OCI-LY3 (cell line): ENCODE measurements around the gene TK1.

Experiments
- EZH2phosphoT487 ChIP-seq: fragments of 200-600 bp; shearing (Covaris generic); IDR thresholded peaks from 2 replicates; pipeline ENCODE4 v1.6.1; 2018; ENCODE audit warnings: antibody characterized with exemption, mixed run types, low read depth
- TF ChIP-seq, protein P1 (sequence below): fragments of 200-600, 300-600 bp; sonication (generic); IDR thresholded peaks from 2 replicates; pipeline ENCODE4 v1.5.1; 2014; ENCODE audit warnings: antibody characterized with exemption, low read length, low read depth

DNA sequence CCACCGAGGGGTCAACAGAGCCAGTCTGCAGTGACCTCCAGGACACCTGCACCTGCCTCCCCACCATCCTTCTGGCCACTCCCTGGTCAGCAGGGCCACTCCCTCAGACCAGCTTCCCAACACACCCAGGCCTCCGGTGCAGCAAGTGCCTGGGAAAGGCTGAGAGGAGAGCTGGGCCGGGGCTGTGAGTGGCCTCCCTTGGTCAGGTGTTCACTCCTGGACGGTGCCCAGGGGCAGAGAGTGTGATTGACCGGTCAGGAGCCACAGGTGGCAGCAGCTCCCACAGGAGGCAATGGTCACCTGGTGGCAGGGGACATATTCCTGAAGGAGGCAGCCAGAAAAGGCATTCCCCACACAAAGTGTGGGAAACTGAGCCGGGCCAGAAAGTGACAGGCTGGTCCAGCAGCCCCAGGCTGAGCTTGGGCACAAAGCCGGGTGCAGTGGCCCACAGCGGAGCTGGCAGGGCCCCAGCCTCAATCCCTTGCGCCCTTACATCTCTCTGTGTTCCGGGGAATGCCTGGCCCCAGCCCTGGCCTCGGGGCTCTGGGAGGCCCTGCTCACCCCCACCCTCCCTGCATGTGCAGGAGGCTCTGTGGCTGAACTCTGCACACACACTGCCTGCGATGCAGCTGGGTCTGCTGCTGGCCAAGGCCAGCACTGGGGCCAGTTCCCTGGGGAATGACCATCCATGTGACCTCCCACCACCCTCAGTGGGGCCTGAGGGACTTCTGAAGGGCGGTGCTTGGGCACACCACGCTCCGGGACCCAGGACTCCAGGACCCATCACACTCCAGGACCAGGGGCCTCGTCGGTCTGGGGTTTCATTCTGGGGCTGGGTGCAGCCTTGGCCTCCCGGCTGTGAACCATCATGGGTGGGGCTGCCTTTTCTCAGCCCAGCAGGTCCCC, 41.9 kb downstream of the TK1 start:
- TF ChIP-seq, protein P1, sequence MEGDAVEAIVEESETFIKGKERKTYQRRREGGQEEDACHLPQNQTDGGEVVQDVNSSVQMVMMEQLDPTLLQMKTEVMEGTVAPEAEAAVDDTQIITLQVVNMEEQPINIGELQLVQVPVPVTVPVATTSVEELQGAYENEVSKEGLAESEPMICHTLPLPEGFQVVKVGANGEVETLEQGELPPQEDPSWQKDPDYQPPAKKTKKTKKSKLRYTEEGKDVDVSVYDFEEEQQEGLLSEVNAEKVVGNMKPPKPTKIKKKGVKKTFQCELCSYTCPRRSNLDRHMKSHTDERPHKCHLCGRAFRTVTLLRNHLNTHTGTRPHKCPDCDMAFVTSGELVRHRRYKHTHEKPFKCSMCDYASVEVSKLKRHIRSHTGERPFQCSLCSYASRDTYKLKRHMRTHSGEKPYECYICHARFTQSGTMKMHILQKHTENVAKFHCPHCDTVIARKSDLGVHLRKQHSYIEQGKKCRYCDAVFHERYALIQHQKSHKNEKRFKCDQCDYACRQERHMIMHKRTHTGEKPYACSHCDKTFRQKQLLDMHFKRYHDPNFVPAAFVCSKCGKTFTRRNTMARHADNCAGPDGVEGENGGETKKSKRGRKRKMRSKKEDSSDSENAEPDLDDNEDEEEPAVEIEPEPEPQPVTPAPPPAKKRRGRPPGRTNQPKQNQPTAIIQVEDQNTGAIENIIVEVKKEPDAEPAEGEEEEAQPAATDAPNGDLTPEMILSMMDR: no peak
- no peak for TF ChIP-seq EZH2phosphoT487
